Activated CD4-positive, alpha-beta T cell treated with anti-CD3 and anti-CD28 coated beads for 36 hours (primary cell): ENCODE data around the gene UGT1A4. TPM values are rescaled to one million over a fixed set of nuclear protein-coding genes. Genes with fewer than 3 reads are reported as not detected.

ENCODE experiments used
- ATAC-seq: fragments of 200-7000 bp; cut with Tn5 transposase; one replicate; pipeline ENCODE4 v1.10.0; 2021; ENCODE audit warnings: mild to moderate bottlenecking, moderate library complexity
- CTCF ChIA-PET: fragments of 350-600 bp; sonication (Branson Sonifier 250); formaldehyde crosslinking; loops from one replicate; lab custom pipeline; 2021; ENCODE audit warnings: antibody characterized with exemption; lab: Charles Lee
- POLR2A ChIA-PET: fragments of 350-600 bp; sonication (Branson Sonifier 250); formaldehyde crosslinking; loops from one replicate; lab custom pipeline; 2021; ENCODE audit warnings: antibody characterized with exemption, inconsistent platforms; lab: Charles Lee
- DNase-seq: peaks from one replicate; pipeline ENCODE4 v3.0.0-alpha.2; 2020
- H3K27ac Mint-ChIP-seq: one replicate; pipeline ENCODE4 v1.8.0; 2021; ENCODE audit warnings: mixed read lengths
- H3K27me3 Mint-ChIP-seq: one replicate; pipeline ENCODE4 v1.8.0; 2021; ENCODE audit warnings: mixed read lengths
- H3K36me3 Mint-ChIP-seq: one replicate; pipeline ENCODE4 v1.8.0; 2021; ENCODE audit warnings: low read depth, mixed read lengths
- H3K4me1 Mint-ChIP-seq: one replicate; pipeline ENCODE4 v1.8.0; 2021; ENCODE audit warnings: mixed read lengths
- H3K4me3 Mint-ChIP-seq: one replicate; pipeline ENCODE4 v1.8.0; 2021; ENCODE audit warnings: mild to moderate bottlenecking, moderate library complexity, mixed read lengths
- H3K9me3 Mint-ChIP-seq: one replicate; pipeline ENCODE4 v1.8.0; 2021; ENCODE audit warnings: low read depth, mixed read lengths
- intact Hi-C, 2 experiments: fragments of 100-400 bp; cut with DNase I in 1 of 2; cut with micrococcal nuclease in 1 of 2; formaldehyde crosslinking; loops; one replicate each; pipeline versions ENCODE4 v1.14.2 to v1.15.1; 2022 to 2024; cut with DNase I, micrococcal nuclease
- total RNA-seq, 2 experiments: library from RNA; stranded (reverse); gene quantifications; one replicate each; pipeline ENCODE4 v1.2.3, GENCODE V29; 2021

Gene UGT1A4
- total RNA-seq, 2 experiments from 2014 or later: not detected

- Mint-ChIP-seq H3K4me3 (no peak overlapping the region), H3K4me1 (no peaks in the 10 kb centered on the region), H3K27ac (no peak overlapping the region), H3K36me3 (no peaks in the 10 kb centered on the region), H3K27me3 (peaks cover 7% of the 10 kb centered on the region), H3K9me3 (peaks cover 4% of the 10 kb centered on the region)
- POLR2A ChIA-PET: no interaction called here
- intact Hi-C loops: no loop called here
- DNase-seq (no peak), ATAC-seq (no peak)
- CTCF ChIA-PET: no interaction called here
Observed at GRCh38 chr2:233754872-233755611, 36.5 kb downstream of the UGT1A4 start.

- H3K9me3 Mint-ChIP-seq: peaks cover 1% of the 10 kb centered on the region
- H3K36me3 Mint-ChIP-seq: no peaks in the 10 kb centered on the region
- ChIA-PET CTCF (no interaction called here), POLR2A (no interaction called here)
- no peak overlapping the region for H3K27ac Mint-ChIP-seq
- H3K4me3 Mint-ChIP-seq: no peak overlapping the region
- DNase-seq: no peak
- no peak for ATAC-seq
- intact Hi-C loops: no loop called here
- H3K27me3 Mint-ChIP-seq: peaks cover 6% of the 10 kb centered on the region
- H3K4me1 Mint-ChIP-seq: no peaks in the 10 kb centered on the region
Observed at GRCh38 chr2:233756429-233757081, 38.0 kb downstream of the UGT1A4 start.

DNA sequence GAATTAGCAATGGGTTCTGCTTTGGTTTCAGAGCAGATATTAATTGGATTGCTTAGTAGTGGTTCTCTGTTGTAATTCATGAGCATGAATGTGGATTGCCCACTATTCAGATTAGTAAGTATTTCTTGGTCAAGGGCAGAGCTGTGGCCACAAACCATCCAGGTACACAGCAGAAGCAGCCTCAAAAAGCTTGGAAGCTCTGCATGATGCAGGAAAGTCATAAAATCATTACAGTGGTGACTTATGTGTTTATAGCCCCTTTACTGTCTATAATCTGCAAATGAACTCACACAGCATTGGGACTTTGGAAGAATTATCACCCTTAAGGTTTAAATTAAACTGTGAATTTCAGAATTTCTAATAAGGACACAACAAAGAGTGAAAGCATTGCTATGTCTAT is 39.6 kb downstream of the UGT1A4 start:
- no peaks in the 10 kb centered on the region for H3K9me3 Mint-ChIP-seq
- H3K27ac Mint-ChIP-seq: no peak overlapping the region
- ChIA-PET CTCF (no interaction called here), POLR2A (no interaction called here)
- no peak overlapping the region for H3K4me3 Mint-ChIP-seq
- no peaks in the 10 kb centered on the region for H3K27me3 Mint-ChIP-seq
- no peaks in the 10 kb centered on the region for H3K36me3 Mint-ChIP-seq
- no peak for DNase-seq
- no peak for ATAC-seq
- H3K4me1 Mint-ChIP-seq: no peaks in the 10 kb centered on the region
- intact Hi-C loops: no loop called here

GRCh38 chr2:233758849-233759248 is 40.3 kb downstream of the UGT1A4 start:
- Mint-ChIP-seq H3K4me1 (no peaks in the 10 kb centered on the region), H3K27ac (no peak overlapping the region), H3K9me3 (no peaks in the 10 kb centered on the region), H3K36me3 (no peaks in the 10 kb centered on the region), H3K4me3 (no peak overlapping the region), H3K27me3 (peaks cover 6% of the 10 kb centered on the region)
- ATAC-seq (no peak), DNase-seq (no peak)
- POLR2A ChIA-PET: no interaction called here
- intact Hi-C loops: no loop called here
- CTCF ChIA-PET: no interaction called here

DNA sequence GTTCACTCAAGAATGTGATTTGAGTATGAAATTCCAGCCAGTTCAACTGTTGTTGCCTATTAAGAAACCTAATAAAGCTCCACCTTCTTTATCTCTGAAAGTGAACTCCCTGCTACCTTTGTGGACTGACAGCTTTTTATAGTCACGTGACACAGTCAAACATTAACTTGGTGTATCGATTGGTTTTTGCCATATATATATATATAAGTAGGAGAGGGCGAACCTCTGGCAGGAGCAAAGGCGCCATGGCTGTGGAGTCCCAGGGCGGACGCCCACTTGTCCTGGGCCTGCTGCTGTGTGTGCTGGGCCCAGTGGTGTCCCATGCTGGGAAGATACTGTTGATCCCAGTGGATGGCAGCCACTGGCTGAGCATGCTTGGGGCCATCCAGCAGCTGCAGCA is 41.5 kb downstream of the UGT1A4 start, which contains the start of gene UGT1A1:
Gene UGT1A1, plus strand, starts transcription at position 228 of the 400 bp plus-strand sequence. Its CDS starts 18 bp downstream, at position 246.
- DNase-seq: no peak
- H3K4me3 Mint-ChIP-seq: no peak within 1 kb of the TSS
- CTCF ChIA-PET: no interaction called here
- peaks cover 9% of the 10 kb centered on the region for H3K27me3 Mint-ChIP-seq
- ATAC-seq: no peak
- POLR2A ChIA-PET: no interaction called here
- no peaks in the 10 kb centered on the region for H3K36me3 Mint-ChIP-seq
- H3K4me1 Mint-ChIP-seq: no peaks in the 10 kb centered on the region
- intact Hi-C loops: no loop called here
- H3K27ac Mint-ChIP-seq: no peak within 1 kb of the TSS
- H3K9me3 Mint-ChIP-seq: no peaks in the 10 kb centered on the region

- CTCF ChIA-PET: no interaction called here
- Mint-ChIP-seq H3K9me3 (no peaks in the 10 kb centered on the region), H3K27ac (no peak overlapping the region)
Observed at GRCh38 chr2:233761040-233761769, 42.7 kb downstream of the UGT1A4 start.

DNA sequence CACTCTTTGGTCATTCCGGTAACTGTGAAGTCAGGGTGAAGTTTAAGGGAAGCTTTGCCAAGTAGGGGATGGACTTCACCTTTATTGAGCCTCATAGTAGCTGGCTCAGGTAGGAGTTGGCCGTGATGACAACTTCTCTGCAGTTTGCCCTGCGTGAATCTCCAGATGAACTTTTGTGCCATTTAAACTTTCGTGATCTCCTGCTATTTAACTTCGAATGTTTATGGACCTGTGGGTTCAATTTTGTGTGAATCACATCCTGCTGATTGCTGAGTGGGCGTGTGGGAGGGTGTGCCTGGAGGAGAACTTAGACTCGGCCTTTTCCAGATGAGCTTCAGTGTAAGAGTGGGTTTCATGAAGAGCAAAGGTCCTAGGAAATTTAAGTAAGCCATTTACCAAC is 45.7 kb downstream of the UGT1A4 start:
- ATAC-seq: no peak
- DNase-seq: no peak
- Mint-ChIP-seq H3K27me3 (peaks cover 19% of the 10 kb centered on the region), H3K4me1 (no peaks in the 10 kb centered on the region), H3K36me3 (no peaks in the 10 kb centered on the region), H3K9me3 (no peaks in the 10 kb centered on the region), H3K27ac (no peak overlapping the region), H3K4me3 (no peak overlapping the region)
- ChIA-PET CTCF (no interaction called here), POLR2A (no interaction called here)
- intact Hi-C loops: no loop called here

More at GRCh38 chr2:233761040-233761769, 42.7 kb downstream of the UGT1A4 start:
- intact Hi-C loops: no loop called here
- POLR2A ChIA-PET: no interaction called here
- H3K4me1 Mint-ChIP-seq: no peaks in the 10 kb centered on the region
- H3K4me3 Mint-ChIP-seq: no peak overlapping the region
- DNase-seq (no peak), ATAC-seq (no peak)
- H3K27me3 Mint-ChIP-seq: peaks cover 13% of the 10 kb centered on the region
- no peaks in the 10 kb centered on the region for H3K36me3 Mint-ChIP-seq

- no peak for DNase-seq
- Mint-ChIP-seq H3K4me1 (no peaks in the 10 kb centered on the region), H3K4me3 (no peak overlapping the region), H3K9me3 (no peaks in the 10 kb centered on the region), H3K27me3 (peaks cover 20% of the 10 kb centered on the region), H3K36me3 (no peaks in the 10 kb centered on the region), H3K27ac (no peak overlapping the region)
- ChIA-PET CTCF (no interaction called here), POLR2A (no interaction called here)
- ATAC-seq: no peak
- intact Hi-C loops: no loop called here
Observed at GRCh38 chr2:233764761-233765160, 46.2 kb downstream of the UGT1A4 start.

- H3K4me1 Mint-ChIP-seq: no peaks in the 10 kb centered on the region
- intact Hi-C loops: no loop called here
- H3K36me3 Mint-ChIP-seq: no peaks in the 10 kb centered on the region
- H3K27ac Mint-ChIP-seq: no peak overlapping the region
- ATAC-seq (no peak), DNase-seq (no peak)
- no peaks in the 10 kb centered on the region for H3K9me3 Mint-ChIP-seq
- H3K27me3 Mint-ChIP-seq: peaks cover 20% of the 10 kb centered on the region
- H3K4me3 Mint-ChIP-seq: no peak overlapping the region
- ChIA-PET CTCF (no interaction called here), POLR2A (no interaction called here)
Observed at GRCh38 chr2:233766416-233766815, 47.9 kb downstream of the UGT1A4 start.

DNA sequence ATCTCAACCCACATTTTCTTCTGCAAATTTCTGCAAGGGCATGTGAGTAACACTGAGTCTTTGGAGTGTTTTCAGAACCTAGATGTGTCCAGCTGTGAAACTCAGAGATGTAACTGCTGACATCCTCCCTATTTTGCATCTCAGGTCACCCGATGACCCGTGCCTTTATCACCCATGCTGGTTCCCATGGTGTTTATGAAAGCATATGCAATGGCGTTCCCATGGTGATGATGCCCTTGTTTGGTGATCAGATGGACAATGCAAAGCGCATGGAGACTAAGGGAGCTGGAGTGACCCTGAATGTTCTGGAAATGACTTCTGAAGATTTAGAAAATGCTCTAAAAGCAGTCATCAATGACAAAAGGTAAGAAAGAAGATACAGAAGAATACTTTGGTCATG is 49.5 kb downstream of the UGT1A4 start:
- Mint-ChIP-seq H3K4me1 (no peaks in the 10 kb centered on the region), H3K36me3 (no peaks in the 10 kb centered on the region), H3K4me3 (no peak overlapping the region), H3K27ac (no peak overlapping the region), H3K9me3 (no peaks in the 10 kb centered on the region), H3K27me3 (peaks cover 20% of the 10 kb centered on the region)
- ATAC-seq (no peak), DNase-seq (no peak)
- POLR2A ChIA-PET: no interaction called here
- CTCF ChIA-PET: no interaction called here
- intact Hi-C loops: no loop called here

- CTCF ChIA-PET: no interaction called here
- ATAC-seq (no peak), DNase-seq (no peak)
- Mint-ChIP-seq H3K27me3 (peaks cover 14% of the 10 kb centered on the region), H3K4me3 (no peak overlapping the region), H3K9me3 (no peaks in the 10 kb centered on the region), H3K36me3 (no peaks in the 10 kb centered on the region), H3K4me1 (no peaks in the 10 kb centered on the region), H3K27ac (no peak overlapping the region)
- intact Hi-C loops: no loop called here
- POLR2A ChIA-PET: no interaction called here
Observed at GRCh38 chr2:233769260-233769659, 50.7 kb downstream of the UGT1A4 start.

GRCh38 chr2:233772153-233772552 is 53.6 kb downstream of the UGT1A4 start:
- no peak overlapping the region for H3K4me3 Mint-ChIP-seq
- H3K9me3 Mint-ChIP-seq: peaks cover 14% of the 10 kb centered on the region
- POLR2A ChIA-PET: no interaction called here
- DNase-seq (no peak), ATAC-seq (no peak)
- H3K36me3 Mint-ChIP-seq: no peaks in the 10 kb centered on the region
- peaks cover 8% of the 10 kb centered on the region for H3K27me3 Mint-ChIP-seq
- CTCF ChIA-PET: no interaction called here
- no peak overlapping the region for H3K27ac Mint-ChIP-seq
- intact Hi-C loops: no loop called here
- no peaks in the 10 kb centered on the region for H3K4me1 Mint-ChIP-seq
